Duodenal mucosa (tissue), 2 donors: ENCODE measurements around the gene INPP1.
"Not testable (repeated sequence)": the region's sequence is repeated elsewhere in the genome, so short reads cannot be mapped to it uniquely, and the experiment has no call there.

Source experiments
- H3K27ac ChIP-seq: one replicate; pipeline ENCODE4 v1.7.0; 2013; ENCODE audit warnings: low read depth, low read length
- H3K27me3 ChIP-seq, 2 donors: one replicate each; pipeline ENCODE4 v1.7.0; 2013; ENCODE audit warnings: low read length in 2 of 2, control low read depth in 1 of 2; ENCODE audit not compliant: insufficient read depth in 2 of 2, control insufficient read depth in 1 of 2
- H3K36me3 ChIP-seq, 2 donors: one replicate each; pipeline ENCODE4 v1.7.0; 2013; ENCODE audit warnings: low read length in 2 of 2, control low read depth in 1 of 2; ENCODE audit not compliant: insufficient read depth in 2 of 2, control insufficient read depth in 1 of 2
- H3K4me1 ChIP-seq, 2 donors: one replicate each; pipeline ENCODE4 v1.7.0; 2013; ENCODE audit warnings: low read length in 2 of 2, control low read depth in 1 of 2; ENCODE audit not compliant: insufficient read depth in 2 of 2, control insufficient read depth in 1 of 2
- H3K4me3 ChIP-seq, 2 donors: one replicate each; pipeline ENCODE4 v1.7.0; 2013; ENCODE audit warnings: low read length in 2 of 2, low read depth in 1 of 2
- H3K9ac ChIP-seq, 2 donors: one replicate each; pipeline ENCODE4 v1.7.0; 2013; ENCODE audit warnings: low read length in 2 of 2, low read depth in 1 of 2
- H3K9me3 ChIP-seq, 2 donors: one replicate each; pipeline ENCODE4 v1.7.0; 2013; ENCODE audit warnings: low read length in 2 of 2, control low read depth in 1 of 2; ENCODE audit not compliant: control insufficient read depth in 1 of 2

Gene INPP1

GRCh38 chr2:190333395-190333794, 10.0 kb upstream of the INPP1 start:
- H3K9ac ChIP-seq = no peak overlapping the region
- no peaks in the 10 kb centered on the region for H3K9me3 ChIP-seq
- H3K27me3 ChIP-seq = no peaks in the 10 kb centered on the region
- H3K4me3 ChIP-seq = no peak overlapping the region
- H3K4me1 ChIP-seq = peaks cover 8 to 13% of the 10 kb centered on the region in 2 donors
- no peaks in the 10 kb centered on the region for H3K36me3 ChIP-seq
- H3K27ac ChIP-seq = no peak overlapping the region

GRCh38 chr2:190333928-190334327, 9.5 kb upstream of the INPP1 start:
- no peak overlapping the region for H3K9ac ChIP-seq
- H3K4me3 ChIP-seq = peak overlapping the region in 1 of 2 donors; percentile 60
- H3K27ac ChIP-seq = no peak overlapping the region

GRCh38 chr2:190334479-190335224, 8.7 kb upstream of the INPP1 start:
- peak overlapping the region; percentile 47 for H3K27ac ChIP-seq

More at GRCh38 chr2:190333928-190334327, 9.5 kb upstream of the INPP1 start:
- no peaks in the 10 kb centered on the region for H3K27me3 ChIP-seq
- H3K36me3 ChIP-seq = no peaks in the 10 kb centered on the region
- H3K4me1 ChIP-seq = peaks cover 8 to 13% of the 10 kb centered on the region in 2 donors
- no peaks in the 10 kb centered on the region for H3K9me3 ChIP-seq

GRCh38 chr2:190335225-190335559, 8.2 kb upstream of the INPP1 start:
- H3K27ac ChIP-seq = no peak overlapping the region
- H3K27me3 ChIP-seq = no peaks in the 10 kb centered on the region
- H3K9ac ChIP-seq = peak overlapping the region in 1 of 2 donors; percentile 48
- peak overlapping the region; percentile 44 to 60 for H3K4me3 ChIP-seq
- H3K9me3 ChIP-seq = no peaks in the 10 kb centered on the region
- H3K4me1 ChIP-seq = peaks cover 8 to 13% of the 10 kb centered on the region in 2 donors
- no peaks in the 10 kb centered on the region for H3K36me3 ChIP-seq

More at GRCh38 chr2:190334479-190335224, 8.7 kb upstream of the INPP1 start:
- H3K9ac ChIP-seq = peak overlapping the region in 1 of 2 donors; percentile 48
- H3K27me3 ChIP-seq = no peaks in the 10 kb centered on the region
- no peaks in the 10 kb centered on the region for H3K9me3 ChIP-seq
- no peaks in the 10 kb centered on the region for H3K36me3 ChIP-seq
- peaks cover 8 to 13% of the 10 kb centered on the region in 2 donors for H3K4me1 ChIP-seq
- peak overlapping the region; percentile 44 to 60 for H3K4me3 ChIP-seq

GRCh38 chr2:190335584-190335983, 7.8 kb upstream of the INPP1 start:
- not testable (repeated sequence) for H3K9ac ChIP-seq, H3K9me3 ChIP-seq, H3K4me3 ChIP-seq, H3K36me3 ChIP-seq, H3K27ac ChIP-seq, H3K27me3 ChIP-seq
- H3K4me1 ChIP-seq = peaks cover 8 to 13% of the 10 kb centered on the region in 2 donors

GRCh38 chr2:190336420-190336819, 7.0 kb upstream of the INPP1 start:
- Histone ChIP-seq H3K27me3 (no peaks in the 10 kb centered on the region), H3K4me3 (no peak overlapping the region), H3K27ac (no peak overlapping the region), H3K9ac (no peak overlapping the region), H3K9me3 (no peaks in the 10 kb centered on the region), H3K4me1 (peaks cover 8 to 13% of the 10 kb centered on the region in 2 donors), H3K36me3 (no peaks in the 10 kb centered on the region)

GRCh38 chr2:190338453-190338852, 4.9 kb upstream of the INPP1 start:
- peaks cover 11 to 16% of the 10 kb centered on the region in 2 donors for H3K4me1 ChIP-seq
- no peaks in the 10 kb centered on the region for H3K27me3 ChIP-seq
- H3K36me3 ChIP-seq = no peaks in the 10 kb centered on the region
- no peak overlapping the region for H3K27ac ChIP-seq
- H3K4me3 ChIP-seq = no peak overlapping the region
- H3K9ac ChIP-seq = no peak overlapping the region
- H3K9me3 ChIP-seq = no peaks in the 10 kb centered on the region

- Histone ChIP-seq H3K9ac (no peak overlapping the region), H3K4me3 (no peak overlapping the region), H3K27ac (no peak overlapping the region), H3K36me3 (no peaks in the 10 kb centered on the region), H3K9me3 (no peaks in the 10 kb centered on the region), H3K27me3 (no peaks in the 10 kb centered on the region), H3K4me1 (peaks cover 8 to 10% of the 10 kb centered on the region in 2 donors)
These were observed 4.0 kb upstream of the INPP1 start for GRCh38 chr2:190339394-190339793.

GRCh38 chr2:190340369-190340768, 3.0 kb upstream of the INPP1 start:
- Histone ChIP-seq H3K27ac (no peak overlapping the region), H3K4me3 (no peak overlapping the region), H3K4me1 (peaks cover 13 to 15% of the 10 kb centered on the region in 2 donors), H3K36me3 (no peaks in the 10 kb centered on the region), H3K27me3 (no peaks in the 10 kb centered on the region), H3K9ac (no peak overlapping the region), H3K9me3 (no peaks in the 10 kb centered on the region)

- no peak overlapping the region for H3K27ac ChIP-seq
These were observed 778 bp upstream of the INPP1 start for GRCh38 chr2:190342611-190343010.

More at GRCh38 chr2:190342611-190343010, 778 bp upstream of the INPP1 start:
- Histone ChIP-seq H3K9ac (no peak overlapping the region), H3K36me3 (no peaks in the 10 kb centered on the region), H3K4me3 (peak overlapping the region in 1 of 2 donors; percentile 78), H3K4me1 (peaks cover 13 to 15% of the 10 kb centered on the region in 2 donors), H3K27me3 (no peaks in the 10 kb centered on the region), H3K9me3 (no peaks in the 10 kb centered on the region)
